Measurements from ENCODE around the gene APCS. TPM values are rescaled to one million over a fixed set of nuclear protein-coding genes. Genes with fewer than 3 reads are reported as not detected.

The APCS gene
- total and polyA plus RNA-seq, 8 donors, result not detected

GRCh38 chr1:159560599-159560998 is 27.0 kb upstream of the APCS start:
- Histone ChIP-seq H3K27me3 (no peaks in the 10 kb centered on the region), H3K4me1 (no peaks in the 10 kb centered on the region), H3K9me3 (peaks cover 0 to 4% of the 10 kb centered on the region in 2 donors), H3K36me3 (no peaks in the 10 kb centered on the region), H3K27ac (no peak overlapping the region), H3K4me3 (no peak overlapping the region)
- ATAC-seq (no peak), DNase-seq (no peak)
- TF ChIP-seq, protein P1, sequence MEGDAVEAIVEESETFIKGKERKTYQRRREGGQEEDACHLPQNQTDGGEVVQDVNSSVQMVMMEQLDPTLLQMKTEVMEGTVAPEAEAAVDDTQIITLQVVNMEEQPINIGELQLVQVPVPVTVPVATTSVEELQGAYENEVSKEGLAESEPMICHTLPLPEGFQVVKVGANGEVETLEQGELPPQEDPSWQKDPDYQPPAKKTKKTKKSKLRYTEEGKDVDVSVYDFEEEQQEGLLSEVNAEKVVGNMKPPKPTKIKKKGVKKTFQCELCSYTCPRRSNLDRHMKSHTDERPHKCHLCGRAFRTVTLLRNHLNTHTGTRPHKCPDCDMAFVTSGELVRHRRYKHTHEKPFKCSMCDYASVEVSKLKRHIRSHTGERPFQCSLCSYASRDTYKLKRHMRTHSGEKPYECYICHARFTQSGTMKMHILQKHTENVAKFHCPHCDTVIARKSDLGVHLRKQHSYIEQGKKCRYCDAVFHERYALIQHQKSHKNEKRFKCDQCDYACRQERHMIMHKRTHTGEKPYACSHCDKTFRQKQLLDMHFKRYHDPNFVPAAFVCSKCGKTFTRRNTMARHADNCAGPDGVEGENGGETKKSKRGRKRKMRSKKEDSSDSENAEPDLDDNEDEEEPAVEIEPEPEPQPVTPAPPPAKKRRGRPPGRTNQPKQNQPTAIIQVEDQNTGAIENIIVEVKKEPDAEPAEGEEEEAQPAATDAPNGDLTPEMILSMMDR (IDR thresholded peaks at IDR 0.05), result no peak
- intact Hi-C loops (cut with DNase I), result no loop called here

DNA sequence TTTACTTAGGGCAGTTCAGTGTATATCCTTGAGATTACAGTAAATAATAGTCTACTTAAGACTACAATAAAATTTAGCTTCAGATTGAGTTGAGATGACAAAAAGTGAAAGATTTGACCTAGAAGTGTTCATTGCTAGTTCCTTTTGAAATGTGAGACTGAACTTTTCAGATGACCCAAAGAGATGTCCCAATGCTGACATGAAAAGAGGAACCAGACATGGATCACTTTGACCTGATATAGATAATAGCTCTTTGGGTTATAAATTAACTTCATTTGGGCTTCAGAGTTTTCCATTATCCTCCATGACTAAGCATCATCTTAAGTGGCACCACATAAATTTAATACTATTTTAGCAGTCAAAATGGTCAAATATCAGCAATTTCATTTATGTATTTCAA is 26.1 kb upstream of the APCS start:
- Histone ChIP-seq H3K27me3 (no peaks in the 10 kb centered on the region), H3K4me3 (no peak overlapping the region), H3K36me3 (no peaks in the 10 kb centered on the region), H3K4me1 (no peaks in the 10 kb centered on the region), H3K9me3 (peaks cover 0 to 5% of the 10 kb centered on the region in 2 donors), H3K27ac (no peak overlapping the region)
- TF ChIP-seq, protein P1 (IDR thresholded peaks at IDR 0.05), result no peak
- intact Hi-C loops (cut with DNase I), result no loop called here
- no peak for DNase-seq
- no peak for ATAC-seq

DNA sequence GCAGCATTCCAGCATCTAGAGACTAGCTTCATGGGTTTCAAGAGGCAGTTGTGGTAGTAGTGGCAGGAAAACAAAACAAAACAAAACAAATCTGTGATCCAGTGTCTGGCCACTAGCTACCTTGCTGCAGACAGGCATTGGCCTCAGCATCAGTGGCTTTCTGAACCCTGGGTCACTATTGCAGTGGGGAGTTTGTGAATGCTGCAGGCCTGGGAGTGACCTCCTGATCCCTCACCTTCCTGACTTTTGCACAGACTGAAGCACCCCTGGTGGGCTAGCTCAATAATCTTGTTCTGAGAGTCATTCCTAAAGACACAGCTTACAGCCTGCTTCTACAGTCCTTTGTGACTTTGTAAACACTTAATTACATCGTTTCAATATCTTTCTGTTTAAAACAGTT is 24.9 kb upstream of the APCS start:
- no peak overlapping the region for H3K27ac ChIP-seq
- ATAC-seq, result no peak
- intact Hi-C loops (cut with DNase I), result no loop called here
- TF ChIP-seq, protein P1 (IDR thresholded peaks at IDR 0.05), result no peak
- H3K4me1 ChIP-seq, result no peaks in the 10 kb centered on the region
- no peaks in the 10 kb centered on the region for H3K36me3 ChIP-seq
- no peaks in the 10 kb centered on the region for H3K27me3 ChIP-seq
- peaks cover 0 to 5% of the 10 kb centered on the region in 2 donors for H3K9me3 ChIP-seq
- no peak for DNase-seq
- no peak overlapping the region for H3K4me3 ChIP-seq

- TF ChIP-seq, protein P1 (IDR thresholded peaks at IDR 0.05), result no peak
- intact Hi-C loops (cut with DNase I), result no loop called here
- Histone ChIP-seq H3K4me3 (no peak overlapping the region), H3K9me3 (no peaks in the 10 kb centered on the region), H3K27me3 (no peaks in the 10 kb centered on the region), H3K4me1 (no peaks in the 10 kb centered on the region), H3K27ac (no peak overlapping the region), H3K36me3 (no peaks in the 10 kb centered on the region)
- DNase-seq, result no peak
- no peak for ATAC-seq
These were observed 10.2 kb upstream of the APCS start for GRCh38 chr1:159577446-159577845.

DNA sequence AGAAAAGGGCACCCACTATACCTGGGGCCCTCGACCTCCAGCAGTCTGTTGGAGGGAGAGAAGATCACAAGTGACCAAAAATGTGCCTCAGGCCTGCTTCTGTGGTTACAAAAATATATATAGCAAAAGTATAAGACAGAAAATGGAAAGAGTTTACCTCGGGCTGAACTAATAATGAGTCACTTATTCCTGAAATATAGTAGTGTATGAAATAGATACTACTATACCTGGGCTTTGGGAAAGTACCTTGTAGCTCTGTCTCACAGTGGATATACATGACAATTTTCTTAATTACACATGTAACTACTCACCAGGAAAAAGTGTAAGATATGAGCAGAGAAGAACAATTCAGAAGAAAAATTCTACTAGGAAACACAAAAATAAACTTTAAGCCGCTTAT is 7.3 kb upstream of the APCS start:
- Histone ChIP-seq H3K9me3 (no peaks in the 10 kb centered on the region), H3K4me3 (no peak overlapping the region), H3K4me1 (no peaks in the 10 kb centered on the region), H3K36me3 (no peaks in the 10 kb centered on the region), H3K27me3 (no peaks in the 10 kb centered on the region), H3K27ac (no peak overlapping the region)
- ATAC-seq (no peak), DNase-seq (no peak)
- TF ChIP-seq, protein P1 (IDR thresholded peaks at IDR 0.05), result no peak
- intact Hi-C loops (cut with DNase I), result no loop called here
